Measurements from ENCODE around the gene TFDP2.
"Not testable (repeated sequence)": the region's sequence is repeated elsewhere in the genome, so short reads cannot be mapped to it uniquely, and the experiment has no call there.

Gene TFDP2

GRCh38 chr3:142148792-142149672 lies at the start of gene TFDP2:
Gene TFDP2 (minus strand): TSS chr3:142149544. CDS start chr3:142101749, 47,795 bp downstream.
- DNase-seq (ENCODE audit: low spot score), result peak; percentile 86

GRCh38 chr3:142188846-142189245 lies 39.5 kb upstream of the TFDP2 start:
- DNase-seq (ENCODE audit: low spot score), result no peak

GRCh38 chr3:142180761-142181362 lies 31.5 kb upstream of the TFDP2 start:
- DNase-seq (ENCODE audit: low spot score), result peak; percentile 64

- DNase-seq (ENCODE audit: low spot score), result no peak
Measured at GRCh38 chr3:142175478-142175877, 26.1 kb upstream of the TFDP2 start.

- no peak for DNase-seq (ENCODE audit: low spot score)
Measured at GRCh38 chr3:142174559-142174958, 25.2 kb upstream of the TFDP2 start.

GRCh38 chr3:142168514-142168913 lies 19.2 kb upstream of the TFDP2 start:
- DNase-seq (ENCODE audit: low spot score), result no peak

GRCh38 chr3:142165194-142165593 lies 15.8 kb upstream of the TFDP2 start:
- DNase-seq (ENCODE audit: low spot score), result no peak

- DNase-seq (ENCODE audit: low spot score), result no peak
Measured at GRCh38 chr3:142159083-142159740, 9.9 kb upstream of the TFDP2 start.

- DNase-seq (ENCODE audit: low spot score), result no peak
Measured at GRCh38 chr3:142154186-142154585, 4.8 kb upstream of the TFDP2 start.

GRCh38 chr3:142152384-142152783 lies 3.0 kb upstream of the TFDP2 start:
- DNase-seq (ENCODE audit: low spot score), result no peak

GRCh38 chr3:142151828-142152227 lies 2.5 kb upstream of the TFDP2 start:
- DNase-seq (ENCODE audit: low spot score), result no peak

GRCh38 chr3:142151240-142151639 lies 1.9 kb upstream of the TFDP2 start:
- DNase-seq (ENCODE audit: low spot score), result no peak

- DNase-seq (ENCODE audit: low spot score), result no peak
Measured at GRCh38 chr3:142150271-142150670, 927 bp upstream of the TFDP2 start.

GRCh38 chr3:142149673-142149992 lies 289 bp upstream of the TFDP2 start:
- DNase-seq (ENCODE audit: low spot score), result no peak

- peak; percentile 46 for DNase-seq (ENCODE audit: low spot score)
Measured at GRCh38 chr3:142148044-142148791, 1.1 kb downstream of the TFDP2 start.

GRCh38 chr3:142144587-142144986 lies 4.8 kb downstream of the TFDP2 start:
- not testable (repeated sequence) for DNase-seq (ENCODE audit: low spot score)

- not testable (repeated sequence) for DNase-seq (ENCODE audit: low spot score)
Measured at GRCh38 chr3:142140608-142141285, 8.6 kb downstream of the TFDP2 start.

- DNase-seq (ENCODE audit: low spot score), result not testable (repeated sequence)
Measured at GRCh38 chr3:142137089-142137488, 12.3 kb downstream of the TFDP2 start.

- no peak for DNase-seq (ENCODE audit: low spot score)
Measured at GRCh38 chr3:142134799-142135325, 14.5 kb downstream of the TFDP2 start.

- no peak for DNase-seq (ENCODE audit: low spot score)
Measured at GRCh38 chr3:142129516-142130171, 19.7 kb downstream of the TFDP2 start.
